Measurements from ENCODE around the gene SERPINA12. TPM values are rescaled to one million over a fixed set of nuclear protein-coding genes. Genes with fewer than 3 reads are reported as not detected.
A peak's percentile ranks its signal among the peaks of the same experiment; 100 is the strongest.
"Not testable (repeated sequence)": the region's sequence is repeated elsewhere in the genome, so short reads cannot be mapped to it uniquely, and the experiment has no call there.

SERPINA12 gene
- total and polyA plus RNA-seq, 4 donors = not detected

GRCh38 chr14:94522115-94522724, 13.0 kb upstream of the SERPINA12 start:
- no peak overlapping the region for H3K27ac ChIP-seq (ENCODE audit: low read depth in 1 of 2, low read length in 2 of 2)
- no peaks in the 10 kb centered on the region for H3K9me3 ChIP-seq (ENCODE audit: control insufficient read depth, low read length)
- intact Hi-C loops (cut with DNase I) = no loop called here
- no peaks in the 10 kb centered on the region for H3K36me3 ChIP-seq (ENCODE audit: control insufficient read depth in 1 of 2, insufficient read depth in 2 of 2, low read length in 1 of 2)
- no peaks in the 10 kb centered on the region for H3K27me3 ChIP-seq (ENCODE audit: control insufficient read depth in 1 of 2, insufficient read depth in 2 of 2, low read length in 1 of 2)
- no peaks in the 10 kb centered on the region for H3K4me1 ChIP-seq (ENCODE audit: control insufficient read depth in 1 of 2, insufficient read depth in 2 of 2, low read length in 2 of 2)
- 85 to 92% methylated on average over 7 of the region's 7 CpGs for WGBS, 2 donors
- DNase-seq = no peak
- peak; percentile 6 for ATAC-seq (ENCODE audit: low FRiP score)
- no peak overlapping the region for H3K4me3 ChIP-seq (ENCODE audit: low read length in 2 of 2)

GRCh38 chr14:94521375-94522114, 12.3 kb upstream of the SERPINA12 start:
- Histone ChIP-seq H3K4me1 (ENCODE audit: control insufficient read depth in 1 of 2, insufficient read depth in 2 of 2, low read length in 2 of 2) (no peaks in the 10 kb centered on the region), H3K9me3 (ENCODE audit: control insufficient read depth, low read length) (no peaks in the 10 kb centered on the region), H3K4me3 (ENCODE audit: low read length in 2 of 2) (no peak overlapping the region), H3K27me3 (ENCODE audit: control insufficient read depth in 1 of 2, insufficient read depth in 2 of 2, low read length in 1 of 2) (no peaks in the 10 kb centered on the region), H3K27ac (ENCODE audit: low read depth in 1 of 2, low read length in 2 of 2) (no peak overlapping the region), H3K36me3 (ENCODE audit: control insufficient read depth in 1 of 2, insufficient read depth in 2 of 2, low read length in 1 of 2) (no peaks in the 10 kb centered on the region)
- ATAC-seq (ENCODE audit: low FRiP score) (no peak), DNase-seq (no peak)
- intact Hi-C loops (cut with DNase I) = no loop called here
- WGBS, 2 donors = 49 to 60% methylated on average over 5 of the region's 5 CpGs

- H3K4me3 ChIP-seq (ENCODE audit: low read length in 2 of 2) = no peak overlapping the region
- intact Hi-C loops (cut with DNase I) = no loop called here
- no peak for ATAC-seq (ENCODE audit: low FRiP score)
- 29% methylated on average over 7 of the region's 7 CpGs for WGBS, 2 donors
- no peaks in the 10 kb centered on the region for H3K27me3 ChIP-seq (ENCODE audit: control insufficient read depth in 1 of 2, insufficient read depth in 2 of 2, low read length in 1 of 2)
- DNase-seq = no peak
- H3K36me3 ChIP-seq (ENCODE audit: control insufficient read depth in 1 of 2, insufficient read depth in 2 of 2, low read length in 1 of 2) = no peaks in the 10 kb centered on the region
- no peak overlapping the region for H3K27ac ChIP-seq (ENCODE audit: low read depth in 1 of 2, low read length in 2 of 2)
- no peaks in the 10 kb centered on the region for H3K4me1 ChIP-seq (ENCODE audit: control insufficient read depth in 1 of 2, insufficient read depth in 2 of 2, low read length in 2 of 2)
- no peaks in the 10 kb centered on the region for H3K9me3 ChIP-seq (ENCODE audit: control insufficient read depth, low read length)
Measured at GRCh38 chr14:94517641-94518257, 8.5 kb upstream of the SERPINA12 start.

- Histone ChIP-seq H3K27ac (ENCODE audit: low read depth in 1 of 2, low read length in 2 of 2) (no peak overlapping the region), H3K27me3 (ENCODE audit: control insufficient read depth in 1 of 2, insufficient read depth in 2 of 2, low read length in 1 of 2) (no peaks in the 10 kb centered on the region), H3K36me3 (ENCODE audit: control insufficient read depth in 1 of 2, insufficient read depth in 2 of 2, low read length in 1 of 2) (no peaks in the 10 kb centered on the region), H3K4me1 (ENCODE audit: control insufficient read depth in 1 of 2, insufficient read depth in 2 of 2, low read length in 2 of 2) (no peaks in the 10 kb centered on the region), H3K4me3 (ENCODE audit: low read length in 2 of 2) (no peak overlapping the region), H3K9me3 (ENCODE audit: control insufficient read depth, low read length) (no peaks in the 10 kb centered on the region)
- intact Hi-C loops (cut with DNase I) = no loop called here
- ATAC-seq (ENCODE audit: low FRiP score) (no peak), DNase-seq (no peak)
- WGBS, 2 donors = 72% methylated on average over 10 of the region's 10 CpGs
Measured at GRCh38 chr14:94517248-94517640, 8.0 kb upstream of the SERPINA12 start.

GRCh38 chr14:94515856-94516255, 6.6 kb upstream of the SERPINA12 start:
- Histone ChIP-seq H3K4me3 (ENCODE audit: low read length in 2 of 2) (no peak overlapping the region), H3K36me3 (ENCODE audit: control insufficient read depth in 1 of 2, insufficient read depth in 2 of 2, low read length in 1 of 2) (no peaks in the 10 kb centered on the region), H3K4me1 (ENCODE audit: control insufficient read depth in 1 of 2, insufficient read depth in 2 of 2, low read length in 2 of 2) (no peaks in the 10 kb centered on the region), H3K27ac (ENCODE audit: low read depth in 1 of 2, low read length in 2 of 2) (no peak overlapping the region), H3K9me3 (ENCODE audit: control insufficient read depth, low read length) (no peaks in the 10 kb centered on the region), H3K27me3 (ENCODE audit: control insufficient read depth in 1 of 2, insufficient read depth in 2 of 2, low read length in 1 of 2) (no peaks in the 10 kb centered on the region)
- ATAC-seq (ENCODE audit: low FRiP score) (no peak), DNase-seq (no peak)
- 78 to 88% methylated on average over 6 of the region's 6 CpGs for WGBS, 2 donors
- intact Hi-C loops (cut with DNase I) = no loop called here

GRCh38 chr14:94515426-94515825, 6.2 kb upstream of the SERPINA12 start:
- no peak overlapping the region for H3K27ac ChIP-seq (ENCODE audit: low read depth in 1 of 2, low read length in 2 of 2)
- DNase-seq = no peak
- no peaks in the 10 kb centered on the region for H3K9me3 ChIP-seq (ENCODE audit: control insufficient read depth, low read length)
- no peaks in the 10 kb centered on the region for H3K36me3 ChIP-seq (ENCODE audit: control insufficient read depth in 1 of 2, insufficient read depth in 2 of 2, low read length in 1 of 2)
- H3K4me1 ChIP-seq (ENCODE audit: control insufficient read depth in 1 of 2, insufficient read depth in 2 of 2, low read length in 2 of 2) = no peaks in the 10 kb centered on the region
- no peak overlapping the region for H3K4me3 ChIP-seq (ENCODE audit: low read length in 2 of 2)
- no peak for ATAC-seq (ENCODE audit: low FRiP score)
- WGBS, 2 donors = 72 to 76% methylated on average over 9 of the region's 9 CpGs
- intact Hi-C loops (cut with DNase I) = no loop called here
- no peaks in the 10 kb centered on the region for H3K27me3 ChIP-seq (ENCODE audit: control insufficient read depth in 1 of 2, insufficient read depth in 2 of 2, low read length in 1 of 2)

- WGBS, 2 donors = 80 to 86% methylated on average over 7 of the region's 7 CpGs
- Histone ChIP-seq H3K36me3 (ENCODE audit: control insufficient read depth in 1 of 2, insufficient read depth in 2 of 2, low read length in 1 of 2) (no peaks in the 10 kb centered on the region), H3K4me1 (ENCODE audit: control insufficient read depth in 1 of 2, insufficient read depth in 2 of 2, low read length in 2 of 2) (no peaks in the 10 kb centered on the region), H3K4me3 (ENCODE audit: low read length in 2 of 2) (no peak overlapping the region), H3K27me3 (ENCODE audit: control insufficient read depth in 1 of 2, insufficient read depth in 2 of 2, low read length in 1 of 2) (no peaks in the 10 kb centered on the region), H3K9me3 (ENCODE audit: control insufficient read depth, low read length) (no peaks in the 10 kb centered on the region), H3K27ac (ENCODE audit: low read depth in 1 of 2, low read length in 2 of 2) (no peak overlapping the region)
- intact Hi-C loops (cut with DNase I) = no loop called here
- DNase-seq = no peak
- no peak for ATAC-seq (ENCODE audit: low FRiP score)
Measured at GRCh38 chr14:94514351-94514750, 5.1 kb upstream of the SERPINA12 start.

GRCh38 chr14:94510481-94510880, 1.2 kb upstream of the SERPINA12 start:
- H3K27ac ChIP-seq (ENCODE audit: low read depth in 1 of 2, low read length in 2 of 2); H3K9me3 ChIP-seq (ENCODE audit: control insufficient read depth, low read length); H3K36me3 ChIP-seq (ENCODE audit: control insufficient read depth in 1 of 2, insufficient read depth in 2 of 2, low read length in 1 of 2); H3K4me1 ChIP-seq (ENCODE audit: control insufficient read depth in 1 of 2, insufficient read depth in 2 of 2, low read length in 2 of 2); DNase-seq; H3K4me3 ChIP-seq (ENCODE audit: low read length in 2 of 2); H3K27me3 ChIP-seq (ENCODE audit: control insufficient read depth in 1 of 2, insufficient read depth in 2 of 2, low read length in 1 of 2); intact Hi-C loops (cut with DNase I); ATAC-seq (ENCODE audit: low FRiP score): not testable (repeated sequence)
- 74 to 81% methylated on average over 2 of the region's 2 CpGs for WGBS, 2 donors

- 81 to 83% methylated on average over 8 of the region's 8 CpGs for WGBS, 2 donors
- Histone ChIP-seq H3K27me3 (ENCODE audit: control insufficient read depth in 1 of 2, insufficient read depth in 2 of 2, low read length in 1 of 2) (no peaks in the 10 kb centered on the region), H3K4me1 (ENCODE audit: control insufficient read depth in 1 of 2, insufficient read depth in 2 of 2, low read length in 2 of 2) (no peaks in the 10 kb centered on the region), H3K4me3 (ENCODE audit: low read length in 2 of 2) (no peak overlapping the region), H3K9me3 (ENCODE audit: control insufficient read depth, low read length) (no peaks in the 10 kb centered on the region), H3K36me3 (ENCODE audit: control insufficient read depth in 1 of 2, insufficient read depth in 2 of 2, low read length in 1 of 2) (no peaks in the 10 kb centered on the region), H3K27ac (ENCODE audit: low read depth in 1 of 2, low read length in 2 of 2) (no peak overlapping the region)
- intact Hi-C loops (cut with DNase I) = no loop called here
- no peak for ATAC-seq (ENCODE audit: low FRiP score)
- no peak for DNase-seq
Measured at GRCh38 chr14:94505641-94506040, 3.6 kb downstream of the SERPINA12 start.

Data from aorta (tissue), 5 donors.